Cardiac muscle cell (in vitro differentiated cells and primary cell): Measurements from ENCODE around the gene NPTXR. TPM values are rescaled to one million over a fixed set of nuclear protein-coding genes. Genes with fewer than 3 reads are reported as not detected.

Experiments
- DNase-seq, 2 donors: peaks; one replicate each; pipeline versions ENCODE4 v3.0.0 to v3.0.0-alpha.2; 2010 to 2017; ENCODE audit warnings: low read depth in 1 of 2, low spot score in 1 of 2
- H3K27ac ChIP-seq: fragments of 200-600 bp; sonication (generic); 2 replicates; pipeline ENCODE4 v1.5.1; 2016
- H3K27me3 ChIP-seq: fragments of 200-600 bp; sonication (generic); 2 replicates; pipeline ENCODE4 v1.6.0; 2016; ENCODE audit warnings: control low read depth
- H3K36me3 ChIP-seq: fragments of 200-600 bp; sonication (generic); 2 replicates; pipeline ENCODE4 v1.5.1; 2016; ENCODE audit warnings: control low read depth
- H3K4me1 ChIP-seq: fragments of 200-600 bp; sonication (generic); 2 replicates; pipeline ENCODE4 v1.8.1; 2017; ENCODE audit warnings: low read depth, mild to moderate bottlenecking, mixed run types
- H3K4me3 ChIP-seq: fragments of 200-600 bp; sonication (generic); 2 replicates; pipeline ENCODE4 v1.5.1; 2016; ENCODE audit warnings: mild to moderate bottlenecking
- H3K9me3 ChIP-seq: fragments of 200-600 bp; sonication (generic); 2 replicates; pipeline ENCODE4 v1.5.1; 2017; ENCODE audit warnings: low read depth, mild to moderate bottlenecking, control low read depth
- polyA plus RNA-seq: library from polyadenylated mRNA; unstranded; fragments of >200 nt; fragmentation: Nextera tagmentation; extraction: Ambion mirVana; gene quantifications from 2 replicates; pipeline ENCODE4 v1.2.1, GENCODE V29; 2016
- total RNA-seq: library from RNA; depleted of rRNA; stranded (reverse); fragments of >200 nt; gene quantifications from 2 replicates; pipeline ENCODE4 v1.2.3, GENCODE V29; 2016
- TF ChIP-seq, protein P1 (sequence below): IDR thresholded peaks from 2 replicates; pipeline ENCODE4 v1.5.1; 2012; ENCODE audit warnings: low read depth, mild to moderate bottlenecking, low read length

The NPTXR gene
- total and polyA plus RNA-seq, 2 experiments from 2014 or later, result 4.2 to 15.1 TPM

DNA sequence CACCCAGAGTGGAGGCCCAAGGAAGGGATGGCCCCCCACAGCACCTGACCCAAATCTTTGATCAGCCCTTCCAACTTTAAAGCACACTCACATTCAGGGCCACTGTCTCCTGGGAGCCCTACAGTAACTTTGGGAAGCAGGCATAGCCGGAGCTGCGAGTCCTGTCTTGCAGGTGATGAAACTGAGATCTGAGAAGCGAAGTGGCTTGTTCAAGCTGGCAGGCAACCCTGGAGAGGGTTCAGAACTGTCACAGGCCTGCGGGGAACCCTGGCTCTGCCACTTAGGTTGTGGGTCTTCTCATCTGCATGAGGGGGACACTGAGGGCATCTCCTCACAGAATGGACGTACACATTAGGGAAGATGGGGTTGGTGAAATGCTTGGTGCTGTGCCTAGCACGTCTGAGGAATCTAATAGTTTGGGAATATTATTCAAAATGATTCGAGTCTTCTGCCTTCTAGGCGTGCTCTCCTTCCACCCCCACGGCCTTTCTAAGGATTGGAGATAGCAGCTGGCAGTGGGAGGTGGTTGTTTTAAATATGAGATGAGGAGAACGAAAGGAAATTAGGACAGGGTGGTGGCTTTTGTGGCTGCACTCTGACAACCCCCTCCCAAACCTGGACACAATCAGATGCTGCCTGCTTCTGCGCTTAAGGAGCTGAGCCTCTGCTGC, 69.2 kb downstream of the NPTXR start:
- TF ChIP-seq, protein P1, sequence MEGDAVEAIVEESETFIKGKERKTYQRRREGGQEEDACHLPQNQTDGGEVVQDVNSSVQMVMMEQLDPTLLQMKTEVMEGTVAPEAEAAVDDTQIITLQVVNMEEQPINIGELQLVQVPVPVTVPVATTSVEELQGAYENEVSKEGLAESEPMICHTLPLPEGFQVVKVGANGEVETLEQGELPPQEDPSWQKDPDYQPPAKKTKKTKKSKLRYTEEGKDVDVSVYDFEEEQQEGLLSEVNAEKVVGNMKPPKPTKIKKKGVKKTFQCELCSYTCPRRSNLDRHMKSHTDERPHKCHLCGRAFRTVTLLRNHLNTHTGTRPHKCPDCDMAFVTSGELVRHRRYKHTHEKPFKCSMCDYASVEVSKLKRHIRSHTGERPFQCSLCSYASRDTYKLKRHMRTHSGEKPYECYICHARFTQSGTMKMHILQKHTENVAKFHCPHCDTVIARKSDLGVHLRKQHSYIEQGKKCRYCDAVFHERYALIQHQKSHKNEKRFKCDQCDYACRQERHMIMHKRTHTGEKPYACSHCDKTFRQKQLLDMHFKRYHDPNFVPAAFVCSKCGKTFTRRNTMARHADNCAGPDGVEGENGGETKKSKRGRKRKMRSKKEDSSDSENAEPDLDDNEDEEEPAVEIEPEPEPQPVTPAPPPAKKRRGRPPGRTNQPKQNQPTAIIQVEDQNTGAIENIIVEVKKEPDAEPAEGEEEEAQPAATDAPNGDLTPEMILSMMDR, result no peak
- H3K36me3 ChIP-seq, result no peaks in the 10 kb centered on the region
- no peaks in the 10 kb centered on the region for H3K4me1 ChIP-seq
- DNase-seq, result no peak
- no peak overlapping the region for H3K4me3 ChIP-seq
- no peaks in the 10 kb centered on the region for H3K27me3 ChIP-seq
- no peaks in the 10 kb centered on the region for H3K9me3 ChIP-seq
- no peak overlapping the region for H3K27ac ChIP-seq

- TF ChIP-seq, protein P1, result no peak
- Histone ChIP-seq H3K9me3 (no peaks in the 10 kb centered on the region), H3K27ac (no peak overlapping the region), H3K4me3 (no peak overlapping the region), H3K27me3 (no peaks in the 10 kb centered on the region), H3K4me1 (no peaks in the 10 kb centered on the region), H3K36me3 (no peaks in the 10 kb centered on the region)
- DNase-seq, result no peak
Observed at GRCh38 chr22:38773363-38773946, 70.4 kb downstream of the NPTXR start.

GRCh38 chr22:38772623-38772873, 71.3 kb downstream of the NPTXR start:
- H3K27ac ChIP-seq, result no peak overlapping the region
- no peaks in the 10 kb centered on the region for H3K9me3 ChIP-seq
- TF ChIP-seq, protein P1, result no peak
- no peaks in the 10 kb centered on the region for H3K27me3 ChIP-seq
- no peaks in the 10 kb centered on the region for H3K4me1 ChIP-seq
- no peak overlapping the region for H3K4me3 ChIP-seq
- no peak for DNase-seq
- no peaks in the 10 kb centered on the region for H3K36me3 ChIP-seq

DNA sequence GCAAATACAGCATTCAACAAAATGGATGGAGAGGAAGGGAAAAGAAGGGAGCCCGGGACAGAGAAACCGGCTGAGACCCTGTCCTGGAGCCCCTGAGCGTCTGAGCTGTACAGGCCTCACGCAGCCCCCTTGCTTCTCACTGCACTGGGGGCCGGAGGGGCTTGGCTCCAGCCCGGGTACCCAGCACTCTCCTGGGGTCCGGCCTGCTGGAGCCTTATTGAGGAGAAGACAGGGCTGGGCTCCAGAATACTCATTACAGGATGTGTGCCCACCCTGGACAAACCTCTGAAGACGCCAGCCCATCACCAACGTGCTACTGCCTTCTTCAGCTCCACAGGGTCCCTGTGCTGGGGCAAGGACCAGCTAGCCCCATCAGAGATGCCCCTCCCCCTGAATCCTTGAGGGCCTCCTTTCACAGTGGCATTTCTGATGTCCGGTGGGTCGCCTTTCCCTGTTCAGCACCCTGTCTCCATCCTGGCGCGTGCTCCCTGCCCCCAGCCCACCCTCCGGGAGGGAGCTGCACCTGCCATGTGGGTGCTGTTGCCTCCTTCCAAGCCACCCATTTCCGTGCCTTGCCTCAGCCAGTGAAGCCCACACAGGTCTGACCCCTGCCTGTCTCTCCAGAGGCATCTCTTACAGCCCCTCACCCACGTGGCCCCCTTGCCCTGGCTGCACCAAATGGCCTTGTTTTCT, 73.4 kb downstream of the NPTXR start:
- Histone ChIP-seq H3K9me3 (no peaks in the 10 kb centered on the region), H3K4me1 (no peaks in the 10 kb centered on the region), H3K27ac (no peak overlapping the region), H3K27me3 (no peaks in the 10 kb centered on the region), H3K36me3 (no peaks in the 10 kb centered on the region), H3K4me3 (no peak overlapping the region)
- TF ChIP-seq, protein P1, result no peak
- DNase-seq, result no peak

Other genes with a start within 250 kb of the NPTXR start
- gene FAM227A, start 187.6 kb downstream of the NPTXR start, total RNA-seq, result 4.5 and 5.7 TPM in 2 replicates
- gene FAM227A, start 187.6 kb downstream of the NPTXR start, polyA plus RNA-seq, result 2.9 and 7.4 TPM in 2 replicates
- 24.9 and 25.9 TPM in 2 replicates for gene CBY1, start 187.4 kb downstream of the NPTXR start, total RNA-seq
- gene CBY1, start 187.4 kb downstream of the NPTXR start, polyA plus RNA-seq, result 68.4 and 84.6 TPM in 2 replicates
- gene TOMM22, start 162.1 kb downstream of the NPTXR start, total RNA-seq, result 46.2 and 52.6 TPM in 2 replicates
- gene TOMM22, start 162.1 kb downstream of the NPTXR start, polyA plus RNA-seq, result 123 and 151 TPM in 2 replicates
- gene JOSD1, start 143.1 kb downstream of the NPTXR start, total RNA-seq, result 37.0 and 41.0 TPM in 2 replicates
- gene JOSD1, start 143.1 kb downstream of the NPTXR start, polyA plus RNA-seq, result 3.1 and 4.4 TPM in 2 replicates
- 72.6 and 92.2 TPM in 2 replicates for gene GTPBP1, start 138.1 kb downstream of the NPTXR start, total RNA-seq
- gene GTPBP1, start 138.1 kb downstream of the NPTXR start, polyA plus RNA-seq, result 49.8 and 65.3 TPM in 2 replicates
- 41.4 and 105 TPM in 2 replicates for gene SUN2, start 88.0 kb downstream of the NPTXR start, total RNA-seq
- 28.0 and 78.1 TPM in 2 replicates for gene SUN2, start 88.0 kb downstream of the NPTXR start, polyA plus RNA-seq
- 42.3 and 48.5 TPM in 2 replicates for gene DNAL4, start 49.9 kb downstream of the NPTXR start, total RNA-seq
- 39.7 and 55.4 TPM in 2 replicates for gene DNAL4, start 49.9 kb downstream of the NPTXR start, polyA plus RNA-seq
- gene CBX6, start 28.2 kb upstream of the NPTXR start, total RNA-seq, result 62.5 and 89.9 TPM in 2 replicates
- 40.9 and 46.8 TPM in 2 replicates for gene CBX6, start 28.2 kb upstream of the NPTXR start, polyA plus RNA-seq
- 0.18 TPM in 1 of 2 replicates, not detected in the other for gene APOBEC3A, start 113.6 kb upstream of the NPTXR start, total RNA-seq
- not detected in 2 replicates for gene APOBEC3A, start 113.6 kb upstream of the NPTXR start, polyA plus RNA-seq
- gene APOBEC3B, start 138.3 kb upstream of the NPTXR start, total RNA-seq, result 1.1 and 6.5 TPM in 2 replicates
- 6.8 and 9.4 TPM in 2 replicates for gene APOBEC3B, start 138.3 kb upstream of the NPTXR start, polyA plus RNA-seq
- 12.8 and 15.7 TPM in 2 replicates for gene APOBEC3C, start 170.2 kb upstream of the NPTXR start, total RNA-seq
- gene APOBEC3C, start 170.2 kb upstream of the NPTXR start, polyA plus RNA-seq, result 71.7 and 84.0 TPM in 2 replicates
- gene APOBEC3D, start 177.1 kb upstream of the NPTXR start, total RNA-seq, result 2.0 and 4.3 TPM in 2 replicates
- 0.99 and 1.3 TPM in 2 replicates for gene APOBEC3D, start 177.1 kb upstream of the NPTXR start, polyA plus RNA-seq
- gene APOBEC3F, start 196.8 kb upstream of the NPTXR start, total RNA-seq, result 11.8 and 12.9 TPM in 2 replicates
- 24.2 and 25.0 TPM in 2 replicates for gene APOBEC3F, start 196.8 kb upstream of the NPTXR start, polyA plus RNA-seq
- 10.5 and 12.2 TPM in 2 replicates for gene APOBEC3G, start 233.2 kb upstream of the NPTXR start, total RNA-seq
- 7.1 and 13.3 TPM in 2 replicates for gene APOBEC3G, start 233.2 kb upstream of the NPTXR start, polyA plus RNA-seq